ENCODE results near the gene SLC39A11. TPM values are rescaled to one million over a fixed set of nuclear protein-coding genes. Genes with fewer than 3 reads are reported as not detected.

Gene SLC39A11
- total RNA-seq, 1 experiment from 2014 or later: 57.1 TPM

- Histone ChIP-seq H3K9me2 (ENCODE audit: insufficient read depth) (no peaks in the 10 kb centered on the region), H3K27me3 (ENCODE audit: insufficient read depth, low read depth) (no peaks in the 10 kb centered on the region), H3K9me3 (ENCODE audit: insufficient read depth, low read depth) (no peaks in the 10 kb centered on the region), H3K4me3 (no peak overlapping the region), H4K20me1 (ENCODE audit: insufficient read depth) (no peaks in the 10 kb centered on the region), H3K4me1 (replicated peaks; ENCODE audit: insufficient read depth) (no peaks in the 10 kb centered on the region), H3K79me2 (ENCODE audit: low read depth) (no peaks in the 10 kb centered on the region), H3K27ac (no peak overlapping the region), H2AFZ (no peak overlapping the region), H3F3A (ENCODE audit: insufficient read depth, low read depth) (no peaks in the 10 kb centered on the region; the same call in 1 of the 2 replicates), H3K36me3 (ENCODE audit: low read depth) (peaks cover 8% of the 10 kb centered on the region; the same call in 1 of the 2 replicates), H3K4me2 (no peak overlapping the region)
- ChIA-PET CTCF (no interaction called here), POLR2A (ENCODE audit: unreplicated experiment) (no interaction called here)
- TF ChIP-seq CTCF (conservative IDR thresholded peaks at IDR 0.05) (no peak), EZH2 (IDR thresholded peaks at IDR 0.05; ENCODE audit: low read depth) (no peak)
- no TSS peak for BruUV-seq (replicated peaks)
- intact Hi-C loops (cut with micrococcal nuclease; ENCODE audit: unreplicated experiment): no loop called here
- no peak for DNase-seq
Measured at GRCh38 chr17:72700226-72700625, 392.3 kb downstream of the SLC39A11 start.

- Histone ChIP-seq H2AFZ (no peak overlapping the region), H3K4me1 (replicated peaks; ENCODE audit: insufficient read depth) (no peaks in the 10 kb centered on the region), H3K36me3 (ENCODE audit: low read depth) (peaks cover 6% of the 10 kb centered on the region; the same call in 1 of the 2 replicates), H3K27ac (no peak overlapping the region), H3F3A (ENCODE audit: insufficient read depth, low read depth) (no peaks in the 10 kb centered on the region; the same call in 1 of the 2 replicates), H3K79me2 (ENCODE audit: low read depth) (no peaks in the 10 kb centered on the region), H3K4me3 (no peak overlapping the region), H4K20me1 (ENCODE audit: insufficient read depth) (no peaks in the 10 kb centered on the region), H3K9me3 (ENCODE audit: insufficient read depth, low read depth) (no peaks in the 10 kb centered on the region), H3K4me2 (no peak overlapping the region), H3K27me3 (ENCODE audit: insufficient read depth, low read depth) (no peaks in the 10 kb centered on the region), H3K9me2 (ENCODE audit: insufficient read depth) (no peaks in the 10 kb centered on the region)
- POLR2A ChIA-PET (ENCODE audit: unreplicated experiment): no interaction called here
- BruUV-seq (replicated peaks): no TSS peak
- no peak for DNase-seq
- CTCF ChIA-PET: no interaction called here
- intact Hi-C loops (cut with micrococcal nuclease; ENCODE audit: unreplicated experiment): no loop called here
- TF ChIP-seq CTCF (conservative IDR thresholded peaks at IDR 0.05) (no peak), EZH2 (IDR thresholded peaks at IDR 0.05; ENCODE audit: low read depth) (no peak)
Measured at GRCh38 chr17:72699545-72699944, 392.9 kb downstream of the SLC39A11 start.

- TF ChIP-seq EZH2 (IDR thresholded peaks at IDR 0.05; ENCODE audit: low read depth) (no peak), CTCF (conservative IDR thresholded peaks at IDR 0.05) (no peak)
- no peak overlapping the region for H3K27ac ChIP-seq
- H3K27me3 ChIP-seq (ENCODE audit: insufficient read depth, low read depth): no peaks in the 10 kb centered on the region
- intact Hi-C loops (cut with micrococcal nuclease; ENCODE audit: unreplicated experiment): no loop called here
- ChIA-PET POLR2A (ENCODE audit: unreplicated experiment) (interaction anchor here (0.6 kb wide), 1 partner anchor 21 kb away, joined by 3 read pairs; no protein-coding TSS in a partner anchor), CTCF (no interaction called here)
- H2AFZ ChIP-seq: no peak overlapping the region
- no peaks in the 10 kb centered on the region for H3K79me2 ChIP-seq (ENCODE audit: low read depth)
- H3K9me2 ChIP-seq (ENCODE audit: insufficient read depth): no peaks in the 10 kb centered on the region
- no peaks in the 10 kb centered on the region for H3K9me3 ChIP-seq (ENCODE audit: insufficient read depth, low read depth)
- no peak overlapping the region for H3K4me2 ChIP-seq
- no TSS peak for BruUV-seq (replicated peaks)
- H3K36me3 ChIP-seq (ENCODE audit: low read depth): no peaks in the 10 kb centered on the region
- H4K20me1 ChIP-seq (ENCODE audit: insufficient read depth): no peaks in the 10 kb centered on the region
- no peaks in the 10 kb centered on the region for H3K4me1 ChIP-seq (replicated peaks; ENCODE audit: insufficient read depth)
- DNase-seq: no peak
- no peaks in the 10 kb centered on the region; the same call in 1 of the 2 replicates for H3F3A ChIP-seq (ENCODE audit: insufficient read depth, low read depth)
- H3K4me3 ChIP-seq: no peak overlapping the region
Measured at GRCh38 chr17:72697602-72698146, 394.8 kb downstream of the SLC39A11 start.

All from PC-9 (cell line).